SJCRH30 (cell line): ENCODE measurements around the gene TTC27. TPM values are rescaled to one million over a fixed set of nuclear protein-coding genes. Genes with fewer than 3 reads are reported as not detected.
A peak's percentile ranks its signal among the peaks of the same experiment; 100 is the strongest.
"Not testable (repeated sequence)": the region's sequence is repeated elsewhere in the genome, so short reads cannot be mapped to it uniquely, and the experiment has no call there.

Source experiments
- DNase-seq, 2 experiments: peaks; one replicate each; pipeline ENCODE4 v3.0.0-alpha.2; 2015 to 2020
- H3K27ac ChIP-seq: fragments of 250-450 bp; sonication (Bioruptor Pico); 2 replicates; pipeline ENCODE4 v1.5.1; 2020; ENCODE audit warnings: mild to moderate bottlenecking, moderate library complexity
- H3K27me3 ChIP-seq: fragments of 250-450 bp; sonication (Bioruptor Pico); 2 replicates; pipeline ENCODE4 v1.5.1; 2020; ENCODE audit warnings: mild to moderate bottlenecking, moderate library complexity
- H3K36me3 ChIP-seq: fragments of 250-450 bp; sonication (Bioruptor Pico); 2 replicates; pipeline ENCODE4 v1.5.1; 2020; ENCODE audit warnings: mild to moderate bottlenecking, moderate library complexity
- H3K4me1 ChIP-seq: fragments of 250-450 bp; sonication (Bioruptor Pico); 2 replicates; pipeline ENCODE4 v1.5.1; 2020; ENCODE audit warnings: mild to moderate bottlenecking, moderate library complexity
- H3K4me3 ChIP-seq: fragments of 250-450 bp; sonication (Bioruptor Pico); 2 replicates; pipeline ENCODE4 v1.5.1; 2020; ENCODE audit warnings: mild to moderate bottlenecking, moderate library complexity
- H3K9me3 ChIP-seq: fragments of 250-450 bp; sonication (Bioruptor Pico); replicated peaks from 2 replicates; pipeline ENCODE4 v1.5.1; 2020; ENCODE audit warnings: mild to moderate bottlenecking, moderate library complexity
- total RNA-seq: library from RNA; depleted of rRNA; stranded (reverse); fragments of >200 nt; shearing (Covaris generic); gene quantifications from 2 replicates; pipeline ENCODE4 v1.2.3, GENCODE V29; 2014

Gene TTC27
- total RNA-seq, 1 experiment from 2014 or later, result 35.3 TPM

DNA sequence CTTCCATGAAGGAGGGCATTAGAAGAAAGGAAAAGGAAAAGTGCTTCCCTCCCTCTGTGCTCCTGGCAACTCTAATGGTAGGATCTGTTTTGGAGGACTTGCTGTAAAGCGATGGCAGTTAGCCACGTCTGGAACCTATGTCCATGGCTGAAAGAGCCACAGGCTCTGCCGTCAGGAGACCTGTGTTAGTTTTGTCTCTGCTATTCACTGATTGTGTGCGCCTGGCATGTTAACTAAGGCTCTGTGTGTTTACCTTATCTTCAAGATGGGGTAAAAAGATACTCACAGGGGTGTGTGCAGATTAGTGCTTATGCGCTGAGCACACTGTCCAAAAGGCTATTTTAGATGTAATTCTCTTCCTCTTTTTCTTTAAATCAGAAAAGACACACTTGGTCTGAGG, 209.1 kb downstream of the TTC27 start:
- H3K36me3 ChIP-seq, result no peaks in the 10 kb centered on the region
- no peak overlapping the region for H3K27ac ChIP-seq
- DNase-seq, result no peak
- no peaks in the 10 kb centered on the region for H3K27me3 ChIP-seq
- H3K4me3 ChIP-seq, result no peak overlapping the region
- no peaks in the 10 kb centered on the region; the same call in none of the 2 replicates for H3K4me1 ChIP-seq
- H3K9me3 ChIP-seq, result no peaks in the 10 kb centered on the region

GRCh38 chr2:32838418-32838817, 210.6 kb downstream of the TTC27 start:
- no peak overlapping the region for H3K27ac ChIP-seq
- no peak for DNase-seq
- no peaks in the 10 kb centered on the region for H3K9me3 ChIP-seq
- H3K36me3 ChIP-seq, result no peaks in the 10 kb centered on the region
- no peaks in the 10 kb centered on the region for H3K27me3 ChIP-seq
- no peaks in the 10 kb centered on the region; the same call in 1 of the 2 replicates for H3K4me1 ChIP-seq
- no peak overlapping the region for H3K4me3 ChIP-seq

DNA sequence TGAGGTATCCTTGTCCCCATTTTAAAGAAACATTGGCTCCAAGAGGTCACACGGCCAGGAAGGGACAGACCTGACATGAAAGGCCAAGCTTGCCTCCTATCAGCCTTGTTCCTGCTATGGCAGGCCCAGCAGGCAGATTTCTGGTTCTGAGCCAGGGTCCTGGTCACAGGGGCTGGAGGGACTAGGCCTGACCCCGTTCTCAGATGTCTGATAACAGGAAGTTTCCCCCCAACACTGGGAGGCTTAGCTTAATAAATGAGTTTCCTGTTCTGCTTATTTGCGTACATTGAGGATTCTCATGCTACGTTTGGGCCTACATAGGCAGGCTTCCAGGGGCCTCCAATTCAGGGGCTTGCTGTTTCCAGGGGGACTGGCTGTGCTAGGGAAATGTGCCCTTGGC, 211.1 kb downstream of the TTC27 start:
- Histone ChIP-seq H3K36me3 (no peaks in the 10 kb centered on the region), H3K27ac (no peak overlapping the region), H3K9me3 (no peaks in the 10 kb centered on the region), H3K27me3 (no peaks in the 10 kb centered on the region), H3K4me1 (no peaks in the 10 kb centered on the region; the same call in 1 of the 2 replicates), H3K4me3 (no peak overlapping the region)
- peak in 1 of 2 experiments; percentile 28 for DNase-seq

DNA sequence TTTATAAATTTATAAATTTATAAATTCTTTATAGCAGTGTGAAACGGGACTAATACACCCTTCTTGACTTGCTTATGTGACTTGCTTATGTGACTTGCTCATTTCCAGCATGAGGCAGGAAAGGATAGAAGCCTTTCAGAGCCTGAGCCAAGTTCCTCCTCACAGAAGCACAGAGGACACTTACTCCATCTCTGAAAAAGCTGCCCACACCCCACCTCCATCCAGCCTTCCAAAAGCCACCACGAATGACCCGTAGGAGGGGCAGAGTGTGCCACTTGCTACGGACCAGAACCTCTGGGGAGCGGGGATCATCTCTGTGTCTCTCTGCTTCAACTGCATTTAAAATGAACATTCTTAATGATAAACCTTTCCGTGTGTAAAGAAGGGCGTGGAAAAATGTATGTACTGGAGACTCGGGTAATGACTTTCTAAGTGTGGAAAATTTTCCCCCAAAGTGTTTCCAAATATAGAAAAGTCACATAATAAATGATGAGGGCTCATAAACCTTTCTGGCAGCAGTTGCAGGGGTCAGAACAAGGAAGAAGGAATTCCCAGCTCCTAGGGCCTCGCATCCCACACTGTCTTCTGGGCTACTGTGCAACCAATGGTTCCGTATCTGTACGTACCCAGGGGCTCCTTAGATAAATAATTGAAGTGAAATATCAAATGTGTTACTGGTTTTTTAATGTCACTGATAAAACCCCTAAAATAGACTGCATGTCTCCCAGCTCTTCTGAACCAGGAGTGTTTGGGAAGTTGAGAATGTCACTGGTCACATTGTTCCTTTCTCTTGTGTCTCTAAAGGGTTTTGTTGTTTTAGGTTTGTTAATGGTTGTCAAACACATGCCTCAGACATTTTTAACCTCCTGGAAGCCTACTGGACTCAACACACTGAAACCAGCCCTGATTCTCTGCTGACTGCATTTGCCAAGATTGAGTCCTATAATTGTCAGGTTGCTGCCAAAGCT, 214.4 kb downstream of the TTC27 start:
- Histone ChIP-seq H3K27ac (no peak overlapping the region), H3K36me3 (no peaks in the 10 kb centered on the region), H3K4me1 (no peaks in the 10 kb centered on the region; the same call in 1 of the 2 replicates), H3K27me3 (no peaks in the 10 kb centered on the region), H3K4me3 (no peak overlapping the region), H3K9me3 (no peaks in the 10 kb centered on the region)
- no peak for DNase-seq

- no peaks in the 10 kb centered on the region for H3K9me3 ChIP-seq
- no peak overlapping the region for H3K27ac ChIP-seq
- no peaks in the 10 kb centered on the region for H3K36me3 ChIP-seq
- H3K4me3 ChIP-seq, result no peak overlapping the region
- H3K27me3 ChIP-seq, result no peaks in the 10 kb centered on the region
- no peaks in the 10 kb centered on the region for H3K4me1 ChIP-seq
- DNase-seq, result no peak
Observed at GRCh38 chr2:32843699-32844098, 215.8 kb downstream of the TTC27 start.

GRCh38 chr2:32844253-32844652, 216.4 kb downstream of the TTC27 start:
- Histone ChIP-seq H3K4me3 (no peak overlapping the region), H3K36me3 (no peaks in the 10 kb centered on the region), H3K4me1 (no peaks in the 10 kb centered on the region), H3K27ac (no peak overlapping the region), H3K27me3 (no peaks in the 10 kb centered on the region), H3K9me3 (no peaks in the 10 kb centered on the region)
- no peak for DNase-seq

- not testable (repeated sequence) for H3K4me1 ChIP-seq, H3K9me3 ChIP-seq, DNase-seq, H3K4me3 ChIP-seq, H3K36me3 ChIP-seq, H3K27ac ChIP-seq, H3K27me3 ChIP-seq
Observed at GRCh38 chr2:32846274-32846673, 218.4 kb downstream of the TTC27 start.

GRCh38 chr2:32847734-32848133, 219.9 kb downstream of the TTC27 start:
- DNase-seq, result no peak
- Histone ChIP-seq H3K9me3 (no peaks in the 10 kb centered on the region), H3K4me3 (no peak overlapping the region), H3K27me3 (no peaks in the 10 kb centered on the region), H3K36me3 (no peaks in the 10 kb centered on the region), H3K27ac (no peak overlapping the region), H3K4me1 (no peaks in the 10 kb centered on the region)

DNA sequence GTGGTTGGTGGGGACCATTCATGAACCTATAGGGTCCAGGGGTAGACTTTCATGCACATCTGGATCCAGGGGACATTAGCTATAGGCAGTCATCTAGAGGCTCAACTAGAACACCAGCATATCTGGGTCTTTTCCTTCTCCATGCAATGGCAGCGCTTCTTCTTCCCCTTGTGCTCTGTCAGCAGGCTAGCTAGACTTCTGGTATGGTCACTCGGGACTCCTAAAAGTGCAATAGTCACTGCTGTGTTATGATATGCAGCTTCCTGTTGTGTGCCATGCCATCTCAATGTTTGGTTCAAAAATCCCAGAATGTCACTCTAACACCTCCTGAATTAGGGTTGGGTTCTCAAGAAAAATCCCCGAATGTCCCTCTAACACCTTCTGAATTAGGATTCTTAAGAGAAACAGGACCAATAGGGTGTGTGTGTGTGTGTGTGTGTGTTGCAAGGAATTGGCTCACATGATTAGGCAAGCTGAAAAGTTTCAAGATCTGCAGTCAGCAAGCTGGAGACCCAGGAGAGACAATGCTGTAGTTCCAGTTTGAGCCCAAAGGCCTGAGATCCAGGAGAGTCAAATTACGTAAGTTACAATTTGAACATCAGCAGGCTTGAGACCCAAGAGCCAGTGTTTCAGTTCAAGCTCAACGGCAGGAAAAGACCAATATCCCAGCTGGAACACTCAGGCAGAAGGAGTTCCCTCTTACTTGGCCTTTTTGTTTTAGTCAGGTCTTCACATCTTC, 221.8 kb downstream of the TTC27 start:
- Histone ChIP-seq H3K27ac (no peak overlapping the region), H3K36me3 (no peaks in the 10 kb centered on the region), H3K4me3 (no peak overlapping the region), H3K9me3 (no peaks in the 10 kb centered on the region), H3K4me1 (no peaks in the 10 kb centered on the region), H3K27me3 (no peaks in the 10 kb centered on the region)
- DNase-seq, result no peak

DNA sequence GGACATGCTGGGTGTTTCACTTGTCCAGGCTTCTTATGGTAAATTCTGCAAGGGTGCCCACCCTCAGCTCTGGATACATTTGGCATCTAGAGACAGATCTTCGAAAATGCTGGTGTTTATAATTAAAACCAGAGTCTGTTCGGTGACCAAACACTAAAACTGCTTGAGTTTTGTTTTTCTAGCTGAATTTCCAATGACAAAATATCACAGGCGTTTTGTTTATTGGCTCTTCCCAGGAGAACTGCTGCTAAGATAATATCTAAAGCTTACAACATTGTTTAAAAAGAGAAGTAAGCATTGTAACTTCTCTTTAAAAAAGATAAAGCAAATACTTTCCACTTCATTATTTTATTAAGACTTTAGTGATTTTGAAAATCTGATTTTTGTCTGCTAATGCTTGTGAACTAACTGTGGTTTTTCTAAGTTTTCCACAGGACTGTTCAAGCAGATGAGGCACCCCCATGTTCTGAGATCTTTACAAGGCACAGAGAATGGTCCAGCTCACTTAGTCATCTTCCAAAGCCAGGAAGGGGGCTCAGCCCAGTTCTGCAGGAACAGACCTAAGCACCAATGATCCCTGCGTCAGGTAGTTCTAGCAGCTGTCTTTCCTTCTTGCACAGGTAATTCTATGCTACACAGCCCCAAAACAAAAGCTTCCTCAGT, 224.1 kb downstream of the TTC27 start:
- Histone ChIP-seq H3K4me1 (no peaks in the 10 kb centered on the region), H3K4me3 (no peak overlapping the region), H3K27me3 (no peaks in the 10 kb centered on the region), H3K36me3 (no peaks in the 10 kb centered on the region), H3K9me3 (no peaks in the 10 kb centered on the region), H3K27ac (no peak overlapping the region)
- DNase-seq, result no peak

GRCh38 chr2:32852856-32853255, 225.0 kb downstream of the TTC27 start:
- Histone ChIP-seq H3K9me3 (no peaks in the 10 kb centered on the region), H3K4me3 (no peak overlapping the region), H3K27ac (no peak overlapping the region), H3K36me3 (no peaks in the 10 kb centered on the region), H3K4me1 (no peaks in the 10 kb centered on the region), H3K27me3 (no peaks in the 10 kb centered on the region)
- no peak for DNase-seq

DNA sequence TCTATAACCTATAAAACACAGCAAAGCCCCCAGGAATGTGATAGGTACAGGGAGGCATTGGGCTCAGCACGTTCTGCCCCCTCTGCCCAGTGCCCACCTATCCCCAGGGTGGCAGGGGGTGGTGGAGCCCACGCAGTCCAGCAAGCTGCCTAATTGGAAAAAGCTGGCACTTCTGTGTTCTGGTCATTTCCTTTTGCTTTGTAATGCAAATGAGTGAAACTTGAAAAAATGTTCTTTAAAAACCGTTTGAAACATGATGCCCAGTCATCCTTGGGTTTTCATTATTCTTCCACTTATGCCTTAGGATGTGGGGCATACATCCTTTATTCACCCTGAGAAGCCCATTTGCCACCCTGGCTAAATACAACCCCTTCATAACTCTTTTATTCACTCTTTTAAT, 229.0 kb downstream of the TTC27 start:
- no peaks in the 10 kb centered on the region for H3K4me1 ChIP-seq
- DNase-seq, result no peak
- H3K9me3 ChIP-seq, result no peaks in the 10 kb centered on the region
- H3K27me3 ChIP-seq, result no peaks in the 10 kb centered on the region
- H3K4me3 ChIP-seq, result no peak overlapping the region
- no peaks in the 10 kb centered on the region for H3K36me3 ChIP-seq
- H3K27ac ChIP-seq, result no peak overlapping the region

DNA sequence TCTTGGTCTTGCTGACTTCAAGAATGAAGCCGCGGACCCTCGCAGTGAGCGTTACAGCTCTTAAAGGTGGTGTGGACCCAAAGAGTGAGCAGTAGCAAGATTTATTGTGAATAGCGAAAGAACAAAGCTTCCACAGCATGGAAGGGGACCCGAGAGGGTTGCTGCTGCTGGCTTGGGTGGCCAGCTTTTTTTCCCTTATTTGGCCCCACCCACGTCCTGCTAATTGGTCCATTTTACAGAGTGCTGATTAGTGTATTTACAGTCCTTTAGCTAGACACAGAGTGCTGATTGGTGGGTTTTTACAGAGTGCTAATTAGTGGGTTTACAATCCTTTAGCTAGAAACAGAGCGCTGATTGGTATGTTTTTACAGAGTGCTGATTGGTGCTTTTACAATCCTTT, 230.9 kb downstream of the TTC27 start:
- Histone ChIP-seq H3K4me3 (no peak overlapping the region), H3K27ac (no peak overlapping the region), H3K36me3 (no peaks in the 10 kb centered on the region), H3K9me3 (no peaks in the 10 kb centered on the region), H3K4me1 (peaks cover 2% of the 10 kb centered on the region; the same call in 1 of the 2 replicates), H3K27me3 (no peaks in the 10 kb centered on the region)
- DNase-seq, result no peak

DNA sequence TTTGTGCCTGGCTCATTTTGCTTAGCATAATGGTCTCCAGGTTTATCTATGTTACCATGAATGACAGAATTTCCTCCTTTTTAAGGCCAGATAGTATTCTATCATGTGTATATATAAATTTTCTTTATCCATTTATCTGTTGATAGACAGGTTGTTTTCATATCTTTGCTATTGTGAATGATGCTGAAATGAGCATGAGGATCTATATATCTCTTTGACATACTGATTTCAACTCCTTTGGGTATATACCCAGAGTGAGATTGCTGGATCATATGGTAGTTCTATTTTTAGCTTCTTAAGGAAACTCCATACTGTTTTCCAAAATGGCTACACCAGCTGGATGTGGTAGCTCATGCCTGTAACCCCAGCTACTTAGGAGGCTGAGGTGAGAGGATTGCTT, 232.5 kb downstream of the TTC27 start:
- DNase-seq, result no peak
- Histone ChIP-seq H3K27me3 (no peaks in the 10 kb centered on the region), H3K36me3 (no peaks in the 10 kb centered on the region), H3K4me1 (peaks cover 11% of the 10 kb centered on the region; the same call in 1 of the 2 replicates), H3K4me3 (no peak overlapping the region), H3K9me3 (no peaks in the 10 kb centered on the region), H3K27ac (no peak overlapping the region)
